ENCODE results near the gene EDARADD. TPM values are rescaled to one million over a fixed set of nuclear protein-coding genes. Genes with fewer than 3 reads are reported as not detected.

The EDARADD gene
- total and polyA plus RNA-seq, 2 of the 13 experiments (the other 11 are each of a cell fraction or from before 2014, with no cell fraction given), result 0.03 TPM; not detected in 1

GRCh38 chr1:236522937-236523703 is 129.0 kb downstream of the EDARADD start (continued):
- TF ChIP-seq, protein P1, sequence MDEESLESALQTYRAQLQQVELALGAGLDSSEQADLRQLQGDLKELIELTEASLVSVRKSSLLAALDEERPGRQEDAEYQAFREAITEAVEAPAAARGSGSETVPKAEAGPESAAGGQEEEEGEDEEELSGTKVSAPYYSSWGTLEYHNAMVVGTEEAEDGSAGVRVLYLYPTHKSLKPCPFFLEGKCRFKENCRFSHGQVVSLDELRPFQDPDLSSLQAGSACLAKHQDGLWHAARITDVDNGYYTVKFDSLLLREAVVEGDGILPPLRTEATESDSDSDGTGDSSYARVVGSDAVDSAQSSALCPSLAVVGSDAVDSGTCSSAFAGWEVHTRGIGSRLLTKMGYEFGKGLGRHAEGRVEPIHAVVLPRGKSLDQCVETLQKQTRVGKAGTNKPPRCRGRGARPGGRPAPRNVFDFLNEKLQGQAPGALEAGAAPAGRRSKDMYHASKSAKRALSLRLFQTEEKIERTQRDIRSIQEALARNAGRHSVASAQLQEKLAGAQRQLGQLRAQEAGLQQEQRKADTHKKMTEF (CRISPR knock-in tag; IDR thresholded peaks at IDR 0.05), result peak; percentile 30
- TF ChIP-seq ZNF282 (IDR thresholded peaks at IDR 0.05; ENCODE audit: partially characterized antibody) (no peak), ZNF296 (CRISPR knock-in tag; conservative IDR thresholded peaks at IDR 0.05) (no peak), KDM3A (CRISPR knock-in tag; IDR thresholded peaks at IDR 0.05; ENCODE audit: low read depth) (no peak; the same call in 1 of the 2 replicates), ZNF775 (CRISPR knock-in tag; IDR thresholded peaks at IDR 0.05; ENCODE audit: borderline replicate concordance) (no peak), PRPF4 (IDR thresholded peaks at IDR 0.05; ENCODE audit: low read depth, low read length, poor library complexity, severe bottlenecking) (no peak), AGO1 (IDR thresholded peaks at IDR 0.05; ENCODE audit: low read depth, low read length, poor library complexity, severe bottlenecking) (no peak), RNF2 (conservative IDR thresholded peaks at IDR 0.05; ENCODE audit: low read depth) (no peak), PAWR (CRISPR knock-in tag; IDR thresholded peaks at IDR 0.05; ENCODE audit: borderline replicate concordance) (no peak), NR2F1 (CRISPR knock-in tag; IDR thresholded peaks at IDR 0.05) (peak in 1 of 2 experiments; percentile 32; a peak in 1 of 4 replicates), ONECUT2 (CRISPR knock-in tag; IDR thresholded peaks at IDR 0.05) (no peak), NR2C2 (CRISPR knock-in tag; IDR thresholded peaks at IDR 0.05; ENCODE audit: borderline replicate concordance) (no peak; the same call in 1 of the 2 replicates), PRDM4 (CRISPR knock-in tag; IDR thresholded peaks at IDR 0.05; ENCODE audit: borderline replicate concordance) (no peak), ZNF83 (CRISPR knock-in tag; IDR thresholded peaks at IDR 0.05; ENCODE audit: borderline replicate concordance) (peak; percentile 62; the same call in 1 of the 2 replicates), ZNF143 (CRISPR knock-in tag; IDR thresholded peaks at IDR 0.05) (no peak), HMGA1 (CRISPR knock-in tag; conservative IDR thresholded peaks at IDR 0.05) (no peak), ELF3 (CRISPR knock-in tag; IDR thresholded peaks at IDR 0.05) (peak; percentile 38; the same call in 1 of the 2 replicates)
- TF ChIP-seq, protein P2, sequence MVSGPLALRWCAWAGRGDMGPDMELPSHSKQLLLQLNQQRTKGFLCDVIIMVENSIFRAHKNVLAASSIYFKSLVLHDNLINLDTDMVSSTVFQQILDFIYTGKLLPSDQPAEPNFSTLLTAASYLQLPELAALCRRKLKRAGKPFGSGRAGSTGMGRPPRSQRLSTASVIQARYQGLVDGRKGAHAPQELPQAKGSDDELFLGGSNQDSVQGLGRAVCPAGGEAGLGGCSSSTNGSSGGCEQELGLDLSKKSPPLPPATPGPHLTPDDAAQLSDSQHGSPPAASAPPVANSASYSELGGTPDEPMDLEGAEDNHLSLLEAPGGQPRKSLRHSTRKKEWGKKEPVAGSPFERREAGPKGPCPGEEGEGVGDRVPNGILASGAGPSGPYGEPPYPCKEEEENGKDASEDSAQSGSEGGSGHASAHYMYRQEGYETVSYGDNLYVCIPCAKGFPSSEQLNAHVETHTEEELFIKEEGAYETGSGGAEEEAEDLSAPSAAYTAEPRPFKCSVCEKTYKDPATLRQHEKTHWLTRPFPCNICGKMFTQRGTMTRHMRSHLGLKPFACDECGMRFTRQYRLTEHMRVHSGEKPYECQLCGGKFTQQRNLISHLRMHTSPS (CRISPR knock-in tag; IDR thresholded peaks at IDR 0.05; ENCODE audit: low read depth), result peak; percentile 18; the same call in 1 of the 2 replicates
- TF ChIP-seq, protein P3, sequence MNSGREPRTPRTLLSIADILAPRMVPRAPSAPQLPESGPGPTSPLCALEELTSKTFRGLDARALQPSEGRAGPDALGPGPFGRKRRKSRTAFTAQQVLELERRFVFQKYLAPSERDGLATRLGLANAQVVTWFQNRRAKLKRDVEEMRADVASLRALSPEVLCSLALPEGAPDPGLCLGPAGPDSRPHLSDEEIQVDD (CRISPR knock-in tag; IDR thresholded peaks at IDR 0.05; ENCODE audit: borderline replicate concordance), result no peak
- TF ChIP-seq, protein P4, sequence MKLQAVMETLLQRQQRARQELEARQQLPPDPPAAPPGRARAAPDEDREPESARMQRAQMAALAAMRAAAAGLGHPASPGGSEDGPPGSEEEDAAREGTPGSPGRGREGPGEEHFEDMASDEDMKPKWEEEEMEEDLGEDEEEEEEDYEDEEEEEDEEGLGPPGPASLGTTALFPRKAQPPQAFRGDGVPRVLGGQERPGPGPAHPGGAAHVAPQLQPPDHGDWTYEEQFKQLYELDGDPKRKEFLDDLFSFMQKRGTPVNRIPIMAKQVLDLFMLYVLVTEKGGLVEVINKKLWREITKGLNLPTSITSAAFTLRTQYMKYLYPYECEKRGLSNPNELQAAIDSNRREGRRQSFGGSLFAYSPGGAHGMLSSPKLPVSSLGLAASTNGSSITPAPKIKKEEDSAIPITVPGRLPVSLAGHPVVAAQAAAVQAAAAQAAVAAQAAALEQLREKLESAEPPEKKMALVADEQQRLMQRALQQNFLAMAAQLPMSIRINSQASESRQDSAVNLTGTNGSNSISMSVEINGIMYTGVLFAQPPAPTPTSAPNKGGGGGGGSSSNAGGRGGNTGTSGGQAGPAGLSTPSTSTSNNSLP (IDR thresholded peaks at IDR 0.05; ENCODE audit: low read depth, low read length), result peak; percentile 26; the same call in 1 of the 2 replicates

All from HepG2 (cell line).